Esophagus squamous epithelium (tissue), 4 donors: ENCODE data around the gene NRAP.

Experiments
- CTCF ChIP-seq, 6 experiments: fragments of 450-650 bp in 4 of 6; fragments of 200-600 bp in 2 of 6; sonication (generic) in 2 of 6; IDR thresholded peaks; one replicate each; pipeline ENCODE4 v1.5.1; 2016 to 2019; ENCODE audit warnings: antibody characterized with exemption in 6 of 6, mild to moderate bottlenecking in 4 of 6, moderate library complexity in 4 of 6
- POLR2A ChIP-seq, 4 donors: fragments of 450-650 bp; IDR thresholded peaks; one replicate each; pipeline ENCODE4 v1.6.1; 2017; ENCODE audit warnings: antibody characterized with exemption in 4 of 4, mild to moderate bottlenecking in 4 of 4, moderate library complexity in 3 of 4

GRCh38 chr10:113566888-113567287 is 97.0 kb downstream of the NRAP start:
- no peak for TF ChIP-seq CTCF (IDR thresholded peaks at IDR 0.05)
- no peak for TF ChIP-seq POLR2A (IDR thresholded peaks at IDR 0.05)
